ENCODE results near the gene TMEM116. TPM values are rescaled to one million over a fixed set of nuclear protein-coding genes. Genes with fewer than 3 reads are reported as not detected.
A peak's percentile ranks its signal among the peaks of the same experiment; 100 is the strongest.
"Not testable (repeated sequence)": the region's sequence is repeated elsewhere in the genome, so short reads cannot be mapped to it uniquely, and the experiment has no call there.

Gene TMEM116
- total RNA-seq, 2 experiments from 2014 or later, result 12.7 to 13.4 TPM

DNA sequence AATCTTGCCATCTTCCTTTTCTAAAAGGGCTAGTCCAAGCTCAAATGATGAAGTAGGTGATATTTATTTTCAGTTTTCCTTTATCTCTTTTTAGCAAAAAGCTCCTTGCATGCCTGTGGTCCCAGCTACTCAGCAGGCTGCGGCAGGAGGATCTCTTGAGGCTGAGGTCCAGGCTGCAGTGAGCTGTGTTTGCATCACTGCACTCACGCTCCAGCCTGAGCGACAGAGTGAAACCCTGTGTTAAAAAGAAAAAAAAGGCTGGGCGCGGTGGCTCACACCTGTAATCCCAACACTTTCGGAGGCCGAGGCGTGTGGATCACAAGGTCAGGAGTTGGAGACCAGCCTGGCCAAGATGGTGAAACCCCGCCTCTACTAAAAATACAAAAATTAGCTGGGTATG, 5.0 kb downstream of the TMEM116 start:
- CTCF ChIA-PET, result no interaction called here
- H3K27ac Mint-ChIP-seq, result peak overlapping the region; percentile 3
- H3K4me1 Mint-ChIP-seq (ENCODE audit: low read depth), result peaks cover 47% of the 10 kb centered on the region
- DNase-seq, result no peak
- peaks cover 15% of the 10 kb centered on the region for H3K36me3 Mint-ChIP-seq (ENCODE audit: low read depth)
- no peaks in the 10 kb centered on the region for H3K9me3 Mint-ChIP-seq
- no peak overlapping the region for H3K4me3 Mint-ChIP-seq
- H3K27me3 Mint-ChIP-seq (ENCODE audit: low read depth), result no peaks in the 10 kb centered on the region
- intact Hi-C loops (cut with micrococcal nuclease), result no loop called here

DNA sequence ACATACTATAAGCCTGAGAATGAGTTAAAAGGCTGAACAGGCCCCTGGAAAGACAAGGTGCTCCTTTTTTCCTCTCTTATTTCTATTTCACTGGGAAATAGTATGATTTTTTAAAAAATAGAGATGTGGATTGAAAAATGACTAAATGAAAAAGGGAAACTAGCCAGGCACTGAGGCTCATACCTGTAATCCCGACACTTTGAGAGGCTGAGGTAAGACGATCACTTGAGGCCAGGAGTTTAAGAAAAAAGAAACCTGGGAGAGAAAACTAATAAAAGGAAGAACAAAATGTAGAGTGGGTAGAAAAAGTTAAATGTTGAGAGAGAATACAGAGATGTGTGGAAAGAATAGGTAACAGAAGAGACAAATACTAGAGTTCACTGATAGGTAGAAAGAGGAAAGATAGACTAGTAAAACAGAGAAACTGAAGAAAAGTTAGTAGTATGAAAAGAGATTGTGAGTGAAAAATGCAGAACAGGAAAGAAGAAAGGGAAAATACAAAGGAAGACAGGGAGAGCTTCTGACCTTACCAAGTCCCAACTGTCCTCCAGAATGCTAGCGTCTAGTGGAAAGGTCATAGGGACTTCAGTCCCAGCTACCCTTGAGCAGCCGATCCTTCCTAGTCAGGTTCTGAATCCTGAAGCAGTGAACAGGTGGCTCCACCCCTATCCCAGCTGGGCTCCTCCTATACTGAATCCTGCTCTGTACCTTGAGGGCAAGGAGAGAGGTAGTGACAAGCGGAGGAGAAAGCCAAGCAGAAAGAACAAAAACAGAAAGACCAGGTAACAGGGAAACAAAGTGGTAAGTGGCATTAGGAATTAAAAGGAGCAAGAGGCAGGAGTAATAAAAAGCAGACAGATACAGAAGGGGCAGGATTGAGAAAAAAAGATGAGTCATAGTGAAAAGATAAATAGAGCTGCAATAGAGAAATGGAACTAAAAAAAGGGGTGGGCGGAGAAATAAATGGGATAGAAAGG, 7.3 kb downstream of the TMEM116 start:
- Mint-ChIP-seq H3K9me3 (no peaks in the 10 kb centered on the region), H3K4me3 (no peak overlapping the region), H3K36me3 (ENCODE audit: low read depth) (no peaks in the 10 kb centered on the region), H3K27me3 (ENCODE audit: low read depth) (no peaks in the 10 kb centered on the region), H3K27ac (peak overlapping the region; percentile 44), H3K4me1 (ENCODE audit: low read depth) (peaks cover 56% of the 10 kb centered on the region)
- CTCF ChIA-PET, result interaction anchor here (1.5 kb wide), 1 partner anchor 60 kb away, joined by 3 read pairs; no protein-coding TSS in a partner anchor
- no peak for DNase-seq
- intact Hi-C loops (cut with micrococcal nuclease), result no loop called here

- H3K9me3 Mint-ChIP-seq, result no peaks in the 10 kb centered on the region
- no peak for DNase-seq
- intact Hi-C loops (cut with micrococcal nuclease), result no loop called here
- CTCF ChIA-PET, result interaction anchor here (0.7 to 3.3 kb wide), 4 partner anchors 10 to 89 kb away, joined by 3 to 12 read pairs (median 4); no protein-coding TSS in a partner anchor
- no peak overlapping the region for H3K27ac Mint-ChIP-seq
- H3K4me1 Mint-ChIP-seq (ENCODE audit: low read depth), result peaks cover 57% of the 10 kb centered on the region
- no peak overlapping the region for H3K4me3 Mint-ChIP-seq
- H3K27me3 Mint-ChIP-seq (ENCODE audit: low read depth), result no peaks in the 10 kb centered on the region
- H3K36me3 Mint-ChIP-seq (ENCODE audit: low read depth), result no peaks in the 10 kb centered on the region
Measured at GRCh38 chr12:112004041-112004440, 8.9 kb downstream of the TMEM116 start.

GRCh38 chr12:112001576-112001975, 11.4 kb downstream of the TMEM116 start:
- H3K9me3 Mint-ChIP-seq, result no peaks in the 10 kb centered on the region
- no peaks in the 10 kb centered on the region for H3K36me3 Mint-ChIP-seq (ENCODE audit: low read depth)
- H3K4me3 Mint-ChIP-seq, result peak overlapping the region; percentile 40
- CTCF ChIA-PET, result interaction anchor here (0.6 to 3.3 kb wide), 6 partner anchors 11 to 415 kb away, joined by 3 to 12 read pairs (median 5); partner anchors contain the start of gene TMEM116
- peaks cover 64% of the 10 kb centered on the region for H3K4me1 Mint-ChIP-seq (ENCODE audit: low read depth)
- no peak for DNase-seq
- H3K27me3 Mint-ChIP-seq (ENCODE audit: low read depth), result no peaks in the 10 kb centered on the region
- intact Hi-C loops (cut with micrococcal nuclease), result loop anchor here (1.0 to 2.0 kb wide), 2 partner anchors 9 to 13 kb away; no protein-coding TSS in a partner anchor
- peak overlapping the region; percentile 80 for H3K27ac Mint-ChIP-seq

- DNase-seq, result no peak
- H3K4me3 Mint-ChIP-seq, result peak overlapping the region; percentile 14
- no peaks in the 10 kb centered on the region for H3K9me3 Mint-ChIP-seq
- CTCF ChIA-PET, result interaction anchor here (1.1 to 2.0 kb wide), 3 partner anchors 14 to 58 kb away, joined by 3 to 10 read pairs (median 3); no protein-coding TSS in a partner anchor
- no peaks in the 10 kb centered on the region for H3K36me3 Mint-ChIP-seq (ENCODE audit: low read depth)
- H3K27ac Mint-ChIP-seq, result peak overlapping the region; percentile 80
- H3K27me3 Mint-ChIP-seq (ENCODE audit: low read depth), result no peaks in the 10 kb centered on the region
- intact Hi-C loops (cut with micrococcal nuclease), result loop anchor here (1.0 to 2.0 kb wide), 2 partner anchors 9 to 14 kb away; no protein-coding TSS in a partner anchor
- H3K4me1 Mint-ChIP-seq (ENCODE audit: low read depth), result peaks cover 64% of the 10 kb centered on the region
Measured at GRCh38 chr12:112000820-112001219, 12.1 kb downstream of the TMEM116 start.

GRCh38 chr12:111999129-111999528, 13.8 kb downstream of the TMEM116 start:
- H3K27me3 Mint-ChIP-seq (ENCODE audit: low read depth); intact Hi-C loops (cut with micrococcal nuclease); H3K4me3 Mint-ChIP-seq; H3K9me3 Mint-ChIP-seq; DNase-seq; H3K36me3 Mint-ChIP-seq (ENCODE audit: low read depth): not testable (repeated sequence)
- CTCF ChIA-PET, result interaction anchor here (1.7 kb wide), 1 partner anchor 11 kb away, joined by 4 read pairs; no protein-coding TSS in a partner anchor
- Mint-ChIP-seq H3K27ac (peak overlapping the region; percentile 14), H3K4me1 (ENCODE audit: low read depth) (peaks cover 67% of the 10 kb centered on the region)

DNA sequence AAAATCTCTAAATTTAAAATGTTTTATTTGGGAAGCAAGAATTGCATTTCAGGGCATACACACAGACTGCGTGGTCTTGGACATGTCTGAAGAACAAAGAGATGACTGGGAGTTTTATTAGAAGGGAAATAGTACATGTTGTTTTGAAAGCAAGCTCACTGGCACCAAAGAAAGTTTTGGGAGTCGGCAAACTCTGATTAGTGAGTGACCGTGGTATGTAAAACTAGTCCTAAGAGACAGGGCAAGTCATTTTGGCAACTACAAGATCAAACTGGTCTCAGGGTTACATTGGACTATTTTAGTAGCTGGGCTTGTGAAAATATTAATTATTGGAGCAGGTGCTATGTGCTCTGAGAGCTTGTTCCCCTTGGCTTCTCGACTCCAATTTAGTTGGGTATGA, 14.9 kb downstream of the TMEM116 start:
- Mint-ChIP-seq H3K4me1 (ENCODE audit: low read depth) (peaks cover 76% of the 10 kb centered on the region), H3K36me3 (ENCODE audit: low read depth) (no peaks in the 10 kb centered on the region), H3K4me3 (no peak overlapping the region), H3K9me3 (no peaks in the 10 kb centered on the region), H3K27me3 (ENCODE audit: low read depth) (no peaks in the 10 kb centered on the region), H3K27ac (no peak overlapping the region)
- intact Hi-C loops (cut with micrococcal nuclease), result no loop called here
- no peak for DNase-seq
- CTCF ChIA-PET, result interaction anchor here (1.7 kb wide), 1 partner anchor 12 kb away, joined by 4 read pairs; no protein-coding TSS in a partner anchor

DNA sequence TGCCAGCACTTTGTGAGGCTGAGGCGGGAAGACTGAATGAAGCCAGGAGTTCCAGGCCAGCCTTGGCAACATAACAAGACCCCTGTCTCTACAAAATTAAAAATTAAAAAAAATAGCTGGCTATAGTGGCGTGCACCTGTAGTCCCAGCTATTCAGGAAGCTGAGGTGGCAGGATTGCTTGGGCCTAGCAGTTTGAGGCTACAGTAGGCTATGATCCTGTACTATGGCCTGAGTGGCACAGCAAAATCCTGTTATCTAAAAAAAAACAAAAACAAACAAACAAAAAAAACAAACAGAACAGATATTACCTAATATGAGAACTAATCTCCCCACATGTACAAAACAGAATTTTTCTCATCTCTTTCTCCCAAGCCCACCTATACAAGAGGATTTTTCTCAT, 15.7 kb downstream of the TMEM116 start:
- Mint-ChIP-seq H3K27me3 (ENCODE audit: low read depth) (no peaks in the 10 kb centered on the region), H3K36me3 (ENCODE audit: low read depth) (no peaks in the 10 kb centered on the region), H3K4me3 (no peak overlapping the region), H3K27ac (no peak overlapping the region), H3K9me3 (no peaks in the 10 kb centered on the region), H3K4me1 (ENCODE audit: low read depth) (peaks cover 76% of the 10 kb centered on the region)
- CTCF ChIA-PET, result no interaction called here
- DNase-seq, result no peak
- intact Hi-C loops (cut with micrococcal nuclease), result no loop called here

GRCh38 chr12:111995782-111996480, 17.0 kb downstream of the TMEM116 start:
- no peak overlapping the region for H3K4me3 Mint-ChIP-seq
- CTCF ChIA-PET, result no interaction called here
- H3K9me3 Mint-ChIP-seq, result no peaks in the 10 kb centered on the region
- DNase-seq, result no peak
- H3K4me1 Mint-ChIP-seq (ENCODE audit: low read depth), result peaks cover 73% of the 10 kb centered on the region
- no peaks in the 10 kb centered on the region for H3K27me3 Mint-ChIP-seq (ENCODE audit: low read depth)
- no peak overlapping the region for H3K27ac Mint-ChIP-seq
- peaks cover 2% of the 10 kb centered on the region for H3K36me3 Mint-ChIP-seq (ENCODE audit: low read depth)
- intact Hi-C loops (cut with micrococcal nuclease), result no loop called here

DNA sequence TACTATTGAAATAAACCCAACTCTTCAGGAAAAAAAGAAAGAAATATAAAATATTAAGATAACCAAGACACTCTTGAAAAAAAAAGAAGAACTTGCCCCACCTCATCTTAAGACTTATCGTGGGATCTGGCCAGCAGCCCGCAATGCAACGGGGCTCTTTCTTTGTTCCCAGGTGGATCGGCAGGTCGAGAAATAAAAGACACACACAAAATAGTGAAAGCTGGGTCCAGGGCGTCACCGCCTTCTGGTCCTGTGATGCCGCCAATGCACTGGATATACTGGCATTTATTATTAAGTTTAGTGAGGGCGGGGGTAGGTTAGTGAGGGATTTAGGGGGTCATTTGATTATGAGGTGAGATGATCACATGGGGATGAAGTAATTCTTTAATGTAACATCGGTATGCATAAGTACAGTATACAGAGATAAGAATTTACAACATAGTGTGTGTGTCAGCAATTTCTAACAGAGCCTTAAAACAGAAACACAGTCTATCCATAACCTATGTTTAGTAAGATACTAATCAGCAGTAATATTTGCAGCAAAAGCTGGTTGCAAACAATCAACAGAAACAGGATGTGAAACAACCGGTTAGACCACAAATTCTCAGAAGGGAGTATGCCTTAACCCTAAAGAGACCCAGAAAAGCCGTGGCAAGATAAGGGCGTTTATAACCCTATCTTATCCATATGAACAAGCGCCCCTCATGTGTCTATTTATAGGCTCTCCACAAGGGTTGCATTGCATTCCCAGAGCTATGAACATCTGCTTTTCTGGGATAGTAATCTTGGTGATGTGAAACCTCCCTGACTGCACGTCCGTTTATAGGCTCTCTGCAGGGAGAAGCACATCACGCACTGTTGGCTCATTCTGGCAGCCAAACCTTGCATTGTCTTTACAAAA, 18.5 kb downstream of the TMEM116 start:
- DNase-seq, result peak; percentile 28
- intact Hi-C loops (cut with micrococcal nuclease), result loop anchor here (5.0 kb wide), 3 partner anchors 47 to 152 kb away; partner anchors contain the start of gene MAPKAPK5
- Mint-ChIP-seq H3K4me1 (ENCODE audit: low read depth) (peaks cover 62% of the 10 kb centered on the region), H3K4me3 (peak overlapping the region; percentile 72)
- H3K27ac Mint-ChIP-seq; H3K9me3 Mint-ChIP-seq; H3K36me3 Mint-ChIP-seq (ENCODE audit: low read depth); H3K27me3 Mint-ChIP-seq (ENCODE audit: low read depth): not testable (repeated sequence)
- CTCF ChIA-PET, result interaction anchor here (0.7 to 1.0 kb wide), 3 partner anchors 20 to 50 kb away, joined by 3 to 5 read pairs (median 4); no protein-coding TSS in a partner anchor
